Nephron progenitor cell (in vitro differentiated cells): Measurements from ENCODE around the gene TMPRSS2.

ENCODE experiments used
- DNase-seq: peaks from one replicate; pipeline ENCODE4 v3.0.0; 2021
- H3K27ac Mint-ChIP-seq: 2 replicates; pipeline ENCODE4 v1.8.0; 2021; ENCODE audit warnings: mild to moderate bottlenecking, moderate library complexity, mixed read lengths
- H3K27me3 Mint-ChIP-seq: 2 replicates; pipeline ENCODE4 v1.8.0; 2021; ENCODE audit warnings: mild to moderate bottlenecking, low read depth, mixed read lengths; ENCODE audit not compliant: poor library complexity
- H3K36me3 Mint-ChIP-seq: 2 replicates; pipeline ENCODE4 v1.8.0; 2021; ENCODE audit warnings: low read depth, mixed read lengths
- H3K4me1 Mint-ChIP-seq: 2 replicates; pipeline ENCODE4 v1.8.0; 2021; ENCODE audit warnings: mixed read lengths
- H3K4me3 Mint-ChIP-seq: 2 replicates; pipeline ENCODE4 v1.8.0; 2021; ENCODE audit warnings: mild to moderate bottlenecking, moderate library complexity, mixed read lengths
- H3K9me3 Mint-ChIP-seq: 2 replicates; pipeline ENCODE4 v1.8.0; 2021; ENCODE audit warnings: mild to moderate bottlenecking, moderate library complexity, mixed read lengths
- CTCF ChIP-seq: fragments of 200-600 bp; sonication (generic); IDR thresholded peaks from 2 replicates; pipeline ENCODE4 v1.5.0; 2021; ENCODE audit warnings: antibody characterized with exemption

TMPRSS2 gene

DNA sequence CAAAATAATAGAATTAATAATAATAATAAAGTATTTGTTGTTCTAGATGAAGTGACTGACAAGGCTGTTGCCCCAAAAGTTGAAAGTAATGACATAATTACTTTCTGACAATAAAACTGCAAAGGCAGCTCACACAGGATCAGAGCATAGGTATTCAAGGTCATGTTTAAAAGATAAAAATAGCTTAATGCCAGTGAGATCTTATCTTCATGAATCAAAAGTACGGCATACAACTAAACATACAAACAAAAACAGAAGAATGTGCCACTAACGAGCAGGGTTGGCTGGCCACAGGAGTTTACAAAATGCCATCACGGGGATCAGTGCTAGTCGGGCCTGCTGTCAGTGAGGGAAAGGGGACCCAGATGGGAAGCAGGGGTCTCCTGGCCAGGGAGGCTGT lies 22.4 kb upstream of the TMPRSS2 start:
- Mint-ChIP-seq H3K27me3 (peaks cover 16% of the 10 kb centered on the region), H3K4me3 (no peak overlapping the region), H3K36me3 (no peaks in the 10 kb centered on the region), H3K9me3 (no peaks in the 10 kb centered on the region), H3K27ac (no peak overlapping the region), H3K4me1 (peaks cover 19% of the 10 kb centered on the region)
- no peak for DNase-seq
- TF ChIP-seq CTCF = no peak

DNA sequence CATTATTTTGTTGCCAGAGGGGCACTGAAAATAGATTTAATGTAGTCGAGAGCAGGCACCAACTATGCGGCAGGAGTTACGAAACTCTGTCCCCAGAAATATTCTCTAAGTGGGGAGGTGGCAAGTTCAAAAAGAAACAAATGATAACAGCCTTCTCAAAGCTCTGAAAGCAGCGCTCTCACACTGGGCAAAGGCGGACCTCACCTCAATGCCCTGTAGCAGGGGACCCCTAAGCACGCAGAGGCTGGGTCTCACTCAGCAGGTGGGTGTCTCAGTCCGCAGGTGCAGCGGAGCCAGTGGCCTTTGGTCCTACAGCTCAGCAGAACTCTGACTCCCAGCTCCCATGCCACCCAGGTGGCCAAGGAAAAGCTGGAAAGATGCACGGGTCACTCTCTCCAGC lies 21.8 kb upstream of the TMPRSS2 start:
- Mint-ChIP-seq H3K9me3 (peaks cover 3% of the 10 kb centered on the region), H3K4me1 (peaks cover 19% of the 10 kb centered on the region)
- no peak for DNase-seq

DNA sequence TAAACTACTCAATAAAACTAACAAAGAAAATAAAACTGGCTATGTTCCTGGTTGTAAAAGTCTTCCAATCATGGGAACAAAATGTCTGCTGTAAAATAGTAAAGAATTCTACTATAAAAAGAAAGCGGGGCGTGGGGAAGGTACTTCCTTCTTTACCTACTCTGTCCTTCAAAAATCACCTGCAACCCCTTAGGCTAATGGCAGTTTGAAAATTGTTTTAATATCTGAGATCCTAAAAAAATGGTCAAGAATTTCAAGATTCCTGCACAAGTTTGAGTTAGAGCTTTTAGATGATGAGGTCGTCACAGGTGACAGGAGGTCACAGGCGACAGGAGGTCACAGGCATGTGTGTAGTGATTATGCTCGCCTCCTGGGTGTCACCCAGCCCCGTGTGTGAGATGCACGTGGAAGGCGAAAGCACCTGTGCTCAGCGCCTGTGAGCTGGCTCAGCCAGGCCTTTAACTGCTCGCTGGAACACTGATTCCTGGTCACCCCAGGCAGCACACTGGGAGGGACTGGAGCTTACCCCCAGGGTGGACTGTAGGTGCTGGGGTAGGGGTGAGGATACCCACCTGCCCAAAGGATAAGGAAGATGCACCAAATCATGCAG lies 18.6 kb upstream of the TMPRSS2 start:
- no peak for TF ChIP-seq CTCF
- no peak overlapping the region for H3K27ac Mint-ChIP-seq
- H3K27me3 Mint-ChIP-seq = peaks cover 22% of the 10 kb centered on the region
- peaks cover 3% of the 10 kb centered on the region for H3K9me3 Mint-ChIP-seq
- H3K4me3 Mint-ChIP-seq = no peak overlapping the region
- H3K4me1 Mint-ChIP-seq = peaks cover 14% of the 10 kb centered on the region
- no peak for DNase-seq
- H3K36me3 Mint-ChIP-seq = no peaks in the 10 kb centered on the region

More for the DNA sequence above, 21.8 kb upstream of the TMPRSS2 start:
- Mint-ChIP-seq H3K36me3 (no peaks in the 10 kb centered on the region), H3K27ac (no peak overlapping the region), H3K27me3 (peaks cover 18% of the 10 kb centered on the region), H3K4me3 (no peak overlapping the region)
- TF ChIP-seq CTCF = no peak

DNA sequence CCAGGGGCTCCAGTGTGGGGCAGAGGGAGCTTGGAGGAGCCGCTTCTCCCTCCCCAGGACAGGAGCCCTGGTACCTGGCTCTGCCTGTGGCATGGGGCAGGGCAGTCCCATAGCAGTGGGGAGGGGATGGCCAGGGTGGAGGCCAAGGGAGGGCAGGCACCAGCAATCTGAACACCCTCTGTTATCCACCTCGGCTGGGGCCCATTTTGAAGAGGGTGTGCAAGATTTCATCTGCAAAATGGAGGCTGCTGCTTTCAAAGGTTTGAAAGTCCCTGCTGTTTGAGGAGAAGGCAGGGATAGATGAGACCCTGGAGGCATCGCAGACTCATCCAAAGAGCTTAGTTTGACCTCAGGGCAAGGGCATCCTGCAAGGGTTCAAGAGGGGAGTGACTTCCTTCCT lies 15.2 kb upstream of the TMPRSS2 start:
- Mint-ChIP-seq H3K4me1 (peaks cover 8% of the 10 kb centered on the region), H3K27me3 (peaks cover 17% of the 10 kb centered on the region), H3K9me3 (peaks cover 15% of the 10 kb centered on the region), H3K4me3 (no peak overlapping the region), H3K36me3 (no peaks in the 10 kb centered on the region), H3K27ac (no peak overlapping the region)
- no peak for TF ChIP-seq CTCF
- DNase-seq = no peak

DNA sequence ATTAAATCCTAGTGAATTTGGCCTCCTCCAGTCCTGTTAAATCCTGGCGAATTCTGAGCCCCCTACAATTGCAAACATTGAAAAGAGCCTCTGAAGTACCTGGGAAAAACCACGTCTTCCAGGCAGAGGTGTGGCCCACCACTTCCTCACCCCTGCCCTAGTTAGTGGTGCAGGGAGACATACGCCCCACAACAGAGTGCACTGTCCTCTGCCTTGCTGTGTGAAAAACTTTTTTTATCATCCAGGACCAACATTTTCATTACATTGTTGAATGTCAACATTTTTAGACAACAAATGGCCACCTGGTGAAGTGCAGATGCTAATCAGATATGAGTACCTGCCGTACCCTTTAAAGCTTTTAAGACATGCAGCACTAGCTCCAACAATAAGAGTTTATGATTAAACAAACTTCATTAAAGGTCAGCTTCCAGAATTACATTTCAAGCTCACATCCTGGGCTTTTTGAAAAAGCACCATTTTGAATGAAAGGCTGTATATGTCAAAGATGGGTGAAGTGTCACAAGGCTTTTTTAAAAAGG lies 13.6 kb upstream of the TMPRSS2 start:
- Mint-ChIP-seq H3K4me1 (peaks cover 8% of the 10 kb centered on the region), H3K4me3 (no peak overlapping the region), H3K27me3 (peaks cover 16% of the 10 kb centered on the region), H3K36me3 (peaks cover under 1% of the 10 kb centered on the region), H3K9me3 (peaks cover 22% of the 10 kb centered on the region), H3K27ac (no peak overlapping the region)
- no peak for DNase-seq
- no peak for TF ChIP-seq CTCF
